ENCODE data around the gene ACSL1.

- TF ChIP-seq CTCF (conservative IDR thresholded peaks at IDR 0.05; ENCODE audit: low read depth, low read length) (no peak), EZH2 (IDR thresholded peaks at IDR 0.05; ENCODE audit: low read length, unreplicated experiment) (no peak), EZH2phosphoT487 (IDR thresholded peaks at IDR 0.05; ENCODE audit: borderline replicate concordance, low read length) (no peak)
Measured at GRCh38 chr4:184806229-184806550, 19.6 kb downstream of the ACSL1 start.
